ENCODE measurements around the gene DCTD. TPM values are rescaled to one million over a fixed set of nuclear protein-coding genes. Genes with fewer than 3 reads are reported as not detected.

DCTD gene
- total and polyA plus RNA-seq, 4 donors: 36.9 to 52.9 (median 44.7) TPM

DNA sequence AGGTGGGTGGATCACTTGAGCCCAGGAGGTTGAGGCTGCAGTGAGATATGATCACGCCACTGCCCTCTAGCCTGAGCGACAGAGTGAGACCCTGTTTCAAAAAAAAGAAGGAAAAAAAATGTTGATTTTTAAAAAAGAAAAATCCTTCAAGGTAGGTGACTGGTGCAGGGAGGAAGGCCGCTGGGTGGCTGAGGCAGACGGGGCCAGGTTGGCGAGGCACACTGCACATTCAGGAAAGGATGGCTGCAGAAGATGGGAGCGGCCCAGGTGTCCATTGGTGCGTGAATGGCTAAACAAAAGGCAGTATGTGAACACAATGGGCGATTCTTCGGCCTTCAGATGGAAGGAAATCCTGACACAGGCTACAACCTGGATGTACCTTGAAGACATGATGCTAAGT is 30.4 kb downstream of the DCTD start:
- H3K4me3 ChIP-seq (ENCODE audit: low read depth in 1 of 3, low read length in 3 of 3): no peak overlapping the region
- 98% methylated on average over 9 of the region's 9 CpGs for WGBS
- peaks cover 0 to 4% (median 0%) of the 10 kb centered on the region in 4 donors for H3K4me1 ChIP-seq (ENCODE audit: control insufficient read depth in 4 of 4, insufficient read depth in 4 of 4, low read length in 3 of 4)
- no peaks in the 10 kb centered on the region for H3K27me3 ChIP-seq (ENCODE audit: control insufficient read depth in 4 of 4, insufficient read depth in 4 of 4, low read length in 3 of 4)
- H3K9ac ChIP-seq (ENCODE audit: low read depth in 1 of 2, low read length in 2 of 2): no peak overlapping the region
- no peak overlapping the region for H3K27ac ChIP-seq (ENCODE audit: low read depth in 1 of 2, low read length in 2 of 2)
- TF ChIP-seq HNF4A (conservative IDR thresholded peaks at IDR 0.05) (no peak), NR2F2 (IDR thresholded peaks at IDR 0.05) (no peak), REST (IDR thresholded peaks at IDR 0.05) (no peak), FOXA2 (IDR thresholded peaks at IDR 0.05) (no peak), GABPA (IDR thresholded peaks at IDR 0.05 in 1 of 2, conservative IDR thresholded peaks at IDR 0.05 in 1 of 2) (no peak), HNF4G (IDR thresholded peaks at IDR 0.05) (no peak), SP1 (IDR thresholded peaks at IDR 0.05) (no peak), TAF1 (conservative IDR thresholded peaks at IDR 0.05) (no peak), YY1 (IDR thresholded peaks at IDR 0.05) (no peak), CTCF (IDR thresholded peaks at IDR 0.05; ENCODE audit: low read depth, low read length, missing input control) (no peak), ATF3 (IDR thresholded peaks at IDR 0.05) (no peak), EGR1 (IDR thresholded peaks at IDR 0.05; ENCODE audit: low read depth in 2 of 2) (no peak), JUND (IDR thresholded peaks at IDR 0.05) (no peak), FOXA1 (IDR thresholded peaks at IDR 0.05) (no peak)
- TF ChIP-seq, protein P1, sequence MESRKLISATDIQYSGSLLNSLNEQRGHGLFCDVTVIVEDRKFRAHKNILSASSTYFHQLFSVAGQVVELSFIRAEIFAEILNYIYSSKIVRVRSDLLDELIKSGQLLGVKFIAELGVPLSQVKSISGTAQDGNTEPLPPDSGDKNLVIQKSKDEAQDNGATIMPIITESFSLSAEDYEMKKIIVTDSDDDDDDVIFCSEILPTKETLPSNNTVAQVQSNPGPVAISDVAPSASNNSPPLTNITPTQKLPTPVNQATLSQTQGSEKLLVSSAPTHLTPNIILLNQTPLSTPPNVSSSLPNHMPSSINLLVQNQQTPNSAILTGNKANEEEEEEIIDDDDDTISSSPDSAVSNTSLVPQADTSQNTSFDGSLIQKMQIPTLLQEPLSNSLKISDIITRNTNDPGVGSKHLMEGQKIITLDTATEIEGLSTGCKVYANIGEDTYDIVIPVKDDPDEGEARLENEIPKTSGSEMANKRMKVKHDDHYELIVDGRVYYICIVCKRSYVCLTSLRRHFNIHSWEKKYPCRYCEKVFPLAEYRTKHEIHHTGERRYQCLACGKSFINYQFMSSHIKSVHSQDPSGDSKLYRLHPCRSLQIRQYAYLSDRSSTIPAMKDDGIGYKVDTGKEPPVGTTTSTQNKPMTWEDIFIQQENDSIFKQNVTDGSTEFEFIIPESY (IDR thresholded peaks at IDR 0.05): no peak
- DNase-seq (ENCODE audit: low spot score): no peak
- peaks cover 0 to 10% (median 2%) of the 10 kb centered on the region in 4 donors for H3K9me3 ChIP-seq (ENCODE audit: control insufficient read depth in 4 of 4, low read length in 3 of 4)
- peaks cover 17 to 52% (median 43%) of the 10 kb centered on the region in 4 donors for H3K36me3 ChIP-seq (ENCODE audit: control insufficient read depth in 4 of 4, insufficient read depth in 3 of 4, low read depth in 1 of 4, low read length in 3 of 4)

GRCh38 chr4:182886205-182886604 is 31.0 kb downstream of the DCTD start:
- H3K27me3 ChIP-seq (ENCODE audit: control insufficient read depth in 4 of 4, insufficient read depth in 4 of 4, low read length in 3 of 4): no peaks in the 10 kb centered on the region
- no peak for TF ChIP-seq MAX (IDR thresholded peaks at IDR 0.05)
- 92% methylated on average over 6 of the region's 6 CpGs for WGBS
- H3K9me3 ChIP-seq (ENCODE audit: control insufficient read depth in 4 of 4, low read length in 3 of 4): peaks cover 0 to 10% (median 2%) of the 10 kb centered on the region in 4 donors
- no peak for DNase-seq (ENCODE audit: low spot score)
- H3K27ac ChIP-seq (ENCODE audit: low read depth in 1 of 2, low read length in 2 of 2): no peak overlapping the region
- H3K4me1 ChIP-seq (ENCODE audit: control insufficient read depth in 4 of 4, insufficient read depth in 4 of 4, low read length in 3 of 4): peaks cover 0 to 8% (median 0%) of the 10 kb centered on the region in 4 donors
- peaks cover 17 to 49% (median 39%) of the 10 kb centered on the region in 4 donors for H3K36me3 ChIP-seq (ENCODE audit: control insufficient read depth in 4 of 4, insufficient read depth in 3 of 4, low read depth in 1 of 4, low read length in 3 of 4)
- H3K9ac ChIP-seq (ENCODE audit: low read depth in 1 of 2, low read length in 2 of 2): no peak overlapping the region
- H3K4me3 ChIP-seq (ENCODE audit: low read depth in 1 of 3, low read length in 3 of 3): no peak overlapping the region

All from liver (tissue), 9 donors.